T-helper 22 cell (primary cell): ENCODE results near the gene THSD7B.

ENCODE experiments used
- DNase-seq: peaks from one replicate; pipeline ENCODE4 v3.0.0-alpha.2; 2020; ENCODE audit warnings: low read depth

The THSD7B gene

GRCh38 chr2:137367361-137367760 lies 602.0 kb downstream of the THSD7B start:
- no peak for DNase-seq

GRCh38 chr2:137369106-137369505 lies 603.8 kb downstream of the THSD7B start:
- DNase-seq = no peak

- no peak for DNase-seq
Measured at GRCh38 chr2:137379186-137379585, 613.8 kb downstream of the THSD7B start.

- DNase-seq = no peak
Measured at GRCh38 chr2:137380610-137381009, 615.3 kb downstream of the THSD7B start.

- DNase-seq = no peak
Measured at GRCh38 chr2:137381731-137382130, 616.4 kb downstream of the THSD7B start.

GRCh38 chr2:137383391-137383790 lies 618.0 kb downstream of the THSD7B start:
- no peak for DNase-seq

- DNase-seq = no peak
Measured at GRCh38 chr2:137387044-137387443, 621.7 kb downstream of the THSD7B start.

- no peak for DNase-seq
Measured at GRCh38 chr2:137405496-137405895, 640.2 kb downstream of the THSD7B start.

GRCh38 chr2:137411585-137411984 lies 646.2 kb downstream of the THSD7B start:
- no peak for DNase-seq

GRCh38 chr2:137420744-137421143 lies 655.4 kb downstream of the THSD7B start:
- no peak for DNase-seq

GRCh38 chr2:137435162-137435561 lies 669.8 kb downstream of the THSD7B start:
- DNase-seq = no peak

- no peak for DNase-seq
Measured at GRCh38 chr2:137437386-137437785, 672.0 kb downstream of the THSD7B start.

GRCh38 chr2:137444970-137445369 lies 679.6 kb downstream of the THSD7B start:
- DNase-seq = no peak

GRCh38 chr2:137449454-137449853 lies 684.1 kb downstream of the THSD7B start:
- no peak for DNase-seq

GRCh38 chr2:137454886-137455285 lies 689.5 kb downstream of the THSD7B start:
- DNase-seq = no peak

- DNase-seq = no peak
Measured at GRCh38 chr2:137467246-137467862, 702.0 kb downstream of the THSD7B start.

GRCh38 chr2:137493261-137493660 lies 727.9 kb downstream of the THSD7B start:
- no peak for DNase-seq

GRCh38 chr2:137500599-137500998 lies 735.3 kb downstream of the THSD7B start:
- DNase-seq = no peak

- DNase-seq = no peak
Measured at GRCh38 chr2:137507237-137507636, 741.9 kb downstream of the THSD7B start.

- no peak for DNase-seq
Measured at GRCh38 chr2:137508739-137509384, 743.5 kb downstream of the THSD7B start.

GRCh38 chr2:137511526-137511925 lies 746.2 kb downstream of the THSD7B start:
- no peak for DNase-seq

- DNase-seq = no peak
Measured at GRCh38 chr2:137521653-137522619, 756.6 kb downstream of the THSD7B start.

GRCh38 chr2:137522620-137523011 lies 757.3 kb downstream of the THSD7B start:
- DNase-seq = no peak
